GM18519 (cell line): ENCODE data around the gene OR10A7.
"Not testable (repeated sequence)": the region's sequence is repeated elsewhere in the genome, so short reads cannot be mapped to it uniquely, and the experiment has no call there.

Experiments
- ATAC-seq: cut with Tn5 transposase; IDR thresholded peaks from one replicate; pipeline ENCODE4 v1.9.1; 2021; ENCODE audit warnings: mild to moderate bottlenecking, moderate library complexity; ENCODE audit not compliant: unreplicated experiment, low FRiP score

OR10A7 gene, protein sequence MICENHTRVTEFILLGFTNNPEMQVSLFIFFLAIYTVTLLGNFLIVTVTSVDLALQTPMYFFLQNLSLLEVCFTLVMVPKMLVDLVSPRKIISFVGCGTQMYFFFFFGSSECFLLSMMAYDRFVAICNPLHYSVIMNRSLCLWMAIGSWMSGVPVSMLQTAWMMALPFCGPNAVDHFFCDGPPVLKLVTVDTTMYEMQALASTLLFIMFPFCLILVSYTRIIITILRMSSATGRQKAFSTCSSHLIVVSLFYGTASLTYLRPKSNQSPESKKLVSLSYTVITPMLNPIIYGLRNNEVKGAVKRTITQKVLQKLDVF

DNA sequence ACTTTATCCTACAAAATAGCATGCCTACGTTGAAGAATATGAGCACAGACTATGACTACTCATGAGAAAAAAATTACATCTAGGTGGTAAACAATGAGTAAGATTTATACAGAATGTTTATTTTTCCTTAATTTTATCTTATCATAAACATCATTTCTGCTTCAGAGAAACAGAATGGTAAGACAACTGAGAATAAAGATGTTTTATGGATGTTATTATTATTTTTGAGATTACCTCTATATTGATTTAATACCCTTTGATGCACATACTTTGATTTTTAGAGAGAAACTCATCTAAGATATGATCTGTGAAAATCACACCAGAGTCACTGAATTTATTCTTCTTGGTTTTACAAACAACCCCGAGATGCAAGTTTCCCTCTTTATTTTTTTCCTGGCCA is at the start of gene OR10A7:
TSS of gene OR10A7 (plus strand) at position 301 of the 400 bp plus-strand sequence. CDS start at position 301, 0 bp downstream.
- ATAC-seq = no peak

DNA sequence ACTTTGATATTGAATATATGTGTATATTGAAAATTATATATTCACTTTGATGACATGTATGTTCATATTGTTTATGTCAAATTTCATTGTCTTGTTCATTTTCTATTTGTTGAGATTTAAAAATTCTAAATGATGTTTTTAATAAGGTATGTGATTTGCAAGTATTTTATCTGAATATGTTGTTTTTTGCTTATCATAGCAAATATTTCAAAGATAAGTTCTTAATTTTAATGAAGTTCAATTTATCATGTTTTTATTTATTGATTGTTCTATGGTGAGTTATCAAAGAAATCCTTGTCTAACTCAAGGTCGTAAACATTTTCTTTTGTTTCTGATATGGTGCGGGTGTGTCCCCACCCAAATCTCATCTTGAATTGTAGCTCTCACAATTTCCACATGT is 49.4 kb upstream of the OR10A7 start:
- no peak for ATAC-seq

DNA sequence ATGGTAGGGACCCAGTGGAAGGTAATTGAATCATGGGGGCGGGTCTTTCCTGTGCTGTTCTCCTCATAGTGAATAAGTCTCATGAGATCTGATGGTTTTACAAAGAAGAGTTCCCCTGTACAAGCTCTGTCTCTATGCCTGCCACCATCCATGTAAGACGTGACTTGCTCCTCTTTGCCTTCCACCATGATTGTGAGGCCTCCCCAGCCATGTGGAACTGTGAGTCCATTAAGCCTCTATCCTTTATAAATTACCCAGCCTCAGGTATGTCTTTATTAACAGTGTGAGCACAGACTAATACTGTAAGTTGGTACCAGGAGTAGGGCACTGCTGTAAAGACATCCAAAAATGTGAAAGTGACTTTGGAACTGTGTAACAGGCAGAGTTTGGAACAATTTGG is 49.0 kb upstream of the OR10A7 start:
- not testable (repeated sequence) for ATAC-seq

DNA sequence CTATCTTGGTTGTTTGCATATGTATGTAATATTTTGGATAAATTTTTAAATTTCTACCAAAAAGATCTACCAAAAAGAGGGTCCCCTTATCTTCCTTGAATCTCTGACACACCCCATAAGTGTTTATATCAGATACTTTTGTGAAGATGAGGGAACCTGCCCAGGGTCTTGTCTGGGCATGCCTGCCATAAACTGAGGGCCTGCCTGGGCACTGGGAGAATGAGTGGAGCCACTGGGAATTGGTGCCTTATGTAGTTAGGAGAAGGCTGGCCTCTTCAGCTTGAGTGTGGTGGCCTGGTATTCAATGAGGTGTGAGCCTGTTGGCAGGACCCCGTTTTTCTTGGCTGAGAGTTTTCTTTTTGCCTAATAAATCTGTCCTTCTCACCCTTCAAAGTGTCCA is 48.1 kb upstream of the OR10A7 start:
- ATAC-seq = no peak

DNA sequence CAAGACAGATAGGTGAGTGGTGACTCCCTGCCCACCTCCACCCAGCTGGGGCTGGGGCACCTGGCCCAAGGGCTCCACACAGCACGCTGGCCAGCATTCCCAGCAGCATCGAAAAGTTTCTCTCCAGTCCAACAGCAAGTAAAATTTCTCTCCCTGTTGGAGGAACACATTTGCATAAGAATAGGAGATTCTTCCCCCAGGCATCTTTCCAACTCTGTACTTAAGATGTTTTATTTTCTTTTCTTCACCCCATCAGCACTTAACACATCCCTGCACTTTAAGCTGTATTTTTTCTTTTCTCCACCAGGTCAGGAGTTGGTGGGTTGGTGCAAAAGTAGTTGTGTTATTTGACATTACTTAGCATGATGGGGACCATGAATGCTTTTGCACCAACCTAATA is 47.4 kb upstream of the OR10A7 start:
- ATAC-seq = no peak

DNA sequence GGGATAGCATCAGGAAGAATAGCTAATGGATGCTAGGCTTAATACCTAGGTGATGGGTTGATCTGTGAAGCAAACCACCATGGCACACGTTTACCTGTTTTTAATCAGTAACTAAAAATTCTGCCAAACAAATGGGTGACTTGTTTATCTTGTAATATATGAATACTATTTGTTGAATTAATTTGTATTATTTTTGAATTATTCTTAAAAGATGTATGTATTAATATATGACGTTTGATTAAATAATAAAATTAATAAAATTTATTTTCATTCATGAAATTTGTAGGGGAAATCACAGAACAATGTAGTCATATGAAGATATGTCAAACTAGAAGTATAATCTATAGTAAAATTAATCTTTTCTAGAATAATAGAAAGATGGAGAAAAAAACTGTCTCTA is 32.3 kb upstream of the OR10A7 start:
- ATAC-seq = no peak

DNA sequence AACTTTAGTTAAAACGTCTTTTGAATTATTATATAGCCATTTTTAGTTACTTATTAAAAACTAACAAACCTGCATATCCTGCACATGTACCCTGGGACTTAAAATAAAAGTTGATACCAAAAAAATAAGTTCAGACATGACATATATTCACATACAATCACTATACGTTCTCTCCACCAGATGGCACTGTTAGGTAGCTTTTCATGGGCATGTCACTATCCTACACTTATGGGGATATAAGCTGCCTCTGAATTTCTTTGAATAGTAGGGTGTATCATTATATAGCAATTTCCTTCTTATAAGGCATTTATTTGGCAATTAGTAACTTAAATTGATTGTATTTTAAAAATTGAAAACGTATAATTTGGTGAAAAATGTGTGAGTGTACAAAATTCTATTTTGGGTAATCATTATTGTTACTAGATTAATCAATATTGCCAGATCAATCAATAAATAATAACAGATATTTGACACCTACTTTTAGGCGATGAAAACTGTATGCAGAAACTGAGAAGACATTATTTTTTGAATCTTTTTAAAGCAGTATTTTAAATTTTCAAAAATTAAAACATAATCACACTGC is 31.8 kb upstream of the OR10A7 start:
- peak; percentile 90 for ATAC-seq

DNA sequence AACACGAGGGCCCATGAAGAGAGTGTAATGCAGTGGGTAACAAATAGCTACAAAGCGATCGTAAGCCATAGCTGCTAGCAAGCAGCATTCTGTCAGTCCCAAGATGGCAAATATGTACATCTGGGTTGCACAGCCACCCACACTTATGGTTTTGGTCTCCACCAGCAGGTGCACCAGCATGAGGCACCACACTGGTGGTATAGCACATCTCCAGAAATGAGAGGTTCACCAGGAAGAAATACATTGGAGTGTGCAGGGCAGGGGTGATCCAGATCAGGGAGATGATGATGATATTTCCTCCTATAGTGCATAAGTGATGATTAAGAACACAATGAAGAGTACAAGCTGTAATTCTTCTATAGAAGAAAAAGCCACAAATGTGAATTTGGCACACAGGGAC is 26.4 kb upstream of the OR10A7 start:
- no peak for ATAC-seq

DNA sequence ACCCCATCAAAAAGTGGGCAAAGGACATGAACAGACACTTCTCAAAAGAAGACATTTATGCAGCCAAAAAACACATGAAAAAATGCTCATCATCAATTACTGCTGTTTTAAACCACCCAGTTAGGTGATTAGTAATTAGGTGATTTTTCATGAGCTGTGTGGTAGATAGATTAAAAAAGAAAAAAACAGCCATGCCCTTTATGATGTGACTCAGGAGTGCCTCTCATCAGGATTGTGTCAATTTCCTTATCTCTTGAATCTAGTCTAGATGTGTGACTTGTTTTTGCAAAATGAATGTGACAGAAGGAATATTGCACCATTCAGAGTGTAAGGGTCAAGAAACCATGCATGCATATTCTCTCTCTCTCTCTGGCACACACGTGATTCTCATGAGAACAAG is 5.7 kb downstream of the OR10A7 start:
- no peak for ATAC-seq

DNA sequence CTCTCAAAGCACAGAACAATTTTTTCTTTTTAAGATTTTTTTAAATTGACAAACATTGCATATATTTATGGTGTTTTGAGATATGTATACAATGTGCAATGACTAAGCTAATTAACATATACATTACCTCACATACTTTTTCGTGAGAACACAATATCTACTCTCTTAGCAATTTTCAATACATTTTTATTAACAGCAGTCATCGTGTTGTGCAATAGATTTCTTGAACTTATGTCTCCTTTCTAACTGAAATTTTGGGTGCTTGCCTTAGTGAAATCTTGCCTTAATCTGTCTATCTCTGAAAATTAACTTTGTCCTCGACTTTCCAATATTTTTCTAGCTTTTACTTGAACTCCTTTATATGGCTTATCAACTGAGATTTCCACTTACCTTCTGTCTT is 6.8 kb downstream of the OR10A7 start:
- ATAC-seq = no peak

DNA sequence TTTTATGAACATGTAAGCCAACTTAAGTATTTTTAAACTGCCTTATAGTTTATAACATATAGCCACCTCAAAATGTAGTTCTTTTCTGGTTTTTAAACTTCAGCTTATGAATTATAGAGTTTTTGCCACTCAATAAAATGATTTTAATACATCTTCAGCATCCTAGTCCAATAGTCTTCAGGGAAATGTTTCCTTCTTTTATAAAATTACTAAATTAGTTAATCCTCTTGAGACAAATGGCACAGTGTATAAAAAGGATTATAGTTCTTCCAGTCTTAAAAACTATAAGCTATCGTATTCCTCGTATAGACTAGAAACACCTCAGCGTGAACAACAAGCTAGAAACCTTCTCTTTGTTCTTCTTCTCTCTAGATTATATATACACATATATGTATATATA is 23.5 kb downstream of the OR10A7 start, which contains the start of gene OR6C74:
TSS of gene OR6C74 (plus strand) at position 301 of the 400 bp plus-strand sequence. CDS start 2,679 bp downstream, outside the sequence.
- ATAC-seq = no peak

DNA sequence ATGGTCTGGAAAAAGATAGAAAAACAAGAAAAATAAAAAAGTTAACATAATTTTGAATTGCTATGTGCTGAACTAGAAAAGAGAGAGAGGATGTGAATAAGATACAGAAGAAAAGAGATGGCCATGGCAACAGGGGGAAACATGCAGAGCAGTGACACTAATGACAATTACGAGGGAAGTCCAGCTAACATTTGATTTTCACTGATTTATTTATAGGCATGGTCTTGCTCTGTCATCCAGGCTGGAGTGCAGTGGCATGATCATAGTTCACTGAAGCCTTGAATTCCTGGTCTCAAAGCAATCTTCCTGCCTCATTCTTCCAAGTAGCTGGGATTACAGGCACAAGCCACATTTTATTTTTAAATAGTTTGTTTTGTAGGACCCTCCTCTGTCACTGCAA is 25.3 kb downstream of the OR10A7 start:
- ATAC-seq = no peak

DNA sequence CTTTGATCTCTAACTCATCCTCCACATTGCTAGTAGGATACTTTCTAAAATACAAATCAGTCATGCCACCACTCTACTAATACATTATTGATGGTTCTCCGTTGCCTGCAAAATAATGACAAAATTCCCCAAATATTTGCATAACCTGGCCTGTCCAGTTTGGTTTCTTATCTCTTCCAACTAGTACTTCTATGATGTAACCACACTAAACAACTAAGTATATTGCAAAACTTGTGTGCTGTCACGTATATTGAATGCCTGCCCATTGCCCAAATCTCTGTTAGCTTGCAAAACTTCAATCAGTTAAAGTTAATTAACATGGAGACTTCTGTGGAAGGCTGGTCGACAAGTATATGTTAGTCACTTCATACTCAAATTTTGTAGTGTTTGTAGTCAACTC is 30.1 kb downstream of the OR10A7 start:
- ATAC-seq = no peak

DNA sequence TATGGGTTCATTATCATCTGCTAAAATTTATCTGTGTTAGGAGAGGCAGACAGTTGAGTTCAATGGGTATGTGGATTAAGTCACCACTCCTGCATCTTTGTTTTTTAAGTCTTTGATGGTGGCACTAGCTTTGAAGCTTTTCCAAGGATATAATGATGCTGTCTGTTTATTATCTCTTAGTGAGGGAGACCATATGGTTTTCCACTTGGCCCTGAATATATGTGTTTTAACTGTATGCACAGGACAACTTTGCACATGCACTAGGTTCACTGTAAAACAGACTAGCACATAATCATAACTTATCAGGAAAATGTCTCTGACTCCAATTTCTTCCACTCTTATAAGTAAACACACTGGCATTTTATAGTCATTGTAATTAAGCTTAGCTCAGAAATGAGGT is 32.5 kb downstream of the OR10A7 start:
- ATAC-seq = no peak

DNA sequence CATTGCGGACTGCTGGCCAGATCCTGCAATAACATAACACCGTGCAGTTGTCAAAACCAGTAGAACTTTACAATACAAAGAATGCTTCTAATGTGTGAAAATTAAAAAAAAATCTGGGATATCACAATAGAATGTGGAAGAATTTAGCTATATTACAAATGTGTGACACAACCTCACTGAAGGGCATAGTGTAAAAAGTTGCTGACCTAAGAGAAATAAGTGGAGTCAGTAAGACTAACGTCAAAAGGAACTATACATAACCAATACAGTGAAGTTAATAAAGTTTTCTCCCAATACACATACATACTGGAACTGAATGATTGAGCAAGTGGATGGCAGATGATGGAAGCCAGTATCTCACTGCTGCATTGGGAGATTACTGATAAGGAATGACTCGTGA is 36.0 kb downstream of the OR10A7 start:
- no peak for ATAC-seq

DNA sequence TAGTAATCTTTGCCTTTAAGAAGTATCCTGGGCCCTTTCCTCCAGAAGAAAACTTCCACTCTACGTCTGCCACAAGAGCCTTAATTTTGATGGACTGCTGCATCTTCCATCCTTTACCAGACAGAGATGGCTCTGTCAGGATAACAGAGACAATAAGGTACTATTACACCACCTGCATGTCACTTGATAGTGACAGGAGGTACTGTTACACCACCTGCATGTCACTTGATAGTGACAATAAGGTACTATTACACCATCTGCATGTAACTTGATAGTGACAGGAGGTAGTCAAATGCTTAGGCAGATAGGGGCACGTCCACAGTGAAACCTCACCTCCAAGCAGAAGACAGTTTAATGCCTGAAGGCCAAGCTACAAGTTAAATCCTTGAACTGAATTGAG is 37.5 kb downstream of the OR10A7 start:
- ATAC-seq = no peak
